CD8-positive, alpha-beta memory T cell (primary cell): Measurements from ENCODE around the gene MAGI1. TPM values are rescaled to one million over a fixed set of nuclear protein-coding genes. Genes with fewer than 3 reads are reported as not detected.

Experiments
- CTCF ChIA-PET: fragments of 350-600 bp; sonication (Branson Sonifier 250); formaldehyde crosslinking; loops from one replicate; lab custom pipeline; 2021; ENCODE audit warnings: antibody characterized with exemption; lab: Charles Lee
- POLR2A ChIA-PET: fragments of 350-600 bp; sonication (Branson Sonifier 250); formaldehyde crosslinking; loops from one replicate; lab custom pipeline; 2021; ENCODE audit warnings: antibody characterized with exemption; lab: Charles Lee
- DNase-seq, 5 donors: peaks; one replicate each; pipeline versions ENCODE4 v3.0.0 to v3.0.0-alpha.2; 2020 to 2022; ENCODE audit warnings: mixed read lengths in 1 of 5
- H3K27ac ChIP-seq: one replicate; pipeline ENCODE4 v1.7.0; 2013; ENCODE audit warnings: low read depth, mild to moderate bottlenecking, low read length, moderate library complexity
- H3K27me3 ChIP-seq: 2 replicates; pipeline ENCODE4 v1.7.0; 2013; ENCODE audit warnings: low read length, mild to moderate bottlenecking; ENCODE audit not compliant: insufficient read depth, poor library complexity, severe bottlenecking
- H3K36me3 ChIP-seq: 2 replicates; pipeline ENCODE4 v1.7.0; 2013; ENCODE audit warnings: mild to moderate bottlenecking, low read length, moderate library complexity; ENCODE audit not compliant: insufficient read depth
- H3K4me1 ChIP-seq: 2 replicates; pipeline ENCODE4 v1.7.0; 2013; ENCODE audit warnings: mild to moderate bottlenecking, low read length, moderate library complexity; ENCODE audit not compliant: insufficient read depth
- H3K4me3 ChIP-seq: 2 replicates; pipeline ENCODE4 v1.7.0; 2013; ENCODE audit warnings: mild to moderate bottlenecking, low read length
- H3K9me3 ChIP-seq: 2 replicates; pipeline ENCODE4 v1.7.0; 2013; ENCODE audit warnings: mild to moderate bottlenecking, low read length
- H3K27ac Mint-ChIP-seq, 8 donors: one replicate each; pipeline ENCODE4 v1.8.0; 2020 to 2021; ENCODE audit warnings: mixed read lengths in 8 of 8, mild to moderate bottlenecking in 6 of 8, inconsistent platforms in 3 of 8, moderate library complexity in 3 of 8
- H3K27me3 Mint-ChIP-seq, 2 donors: one replicate each; pipeline ENCODE4 v1.8.0; 2020 to 2021; ENCODE audit warnings: mixed read lengths in 2 of 2, mild to moderate bottlenecking in 1 of 2, moderate library complexity in 1 of 2
- H3K36me3 Mint-ChIP-seq, 3 donors: one replicate each; pipeline ENCODE4 v1.8.0; 2020 to 2021; ENCODE audit warnings: mixed read lengths in 3 of 3, inconsistent platforms in 1 of 3, mild to moderate bottlenecking in 1 of 3
- H3K4me1 Mint-ChIP-seq, 3 donors: one replicate each; pipeline ENCODE4 v1.8.0; 2020 to 2021; ENCODE audit warnings: mixed read lengths in 3 of 3, inconsistent platforms in 1 of 3, mild to moderate bottlenecking in 1 of 3
- H3K4me3 Mint-ChIP-seq, 7 donors: one replicate each; pipeline ENCODE4 v1.8.0; 2020 to 2021; ENCODE audit warnings: mixed read lengths in 7 of 7, mild to moderate bottlenecking in 6 of 7, moderate library complexity in 4 of 7, inconsistent platforms in 2 of 7
- H3K9me3 Mint-ChIP-seq, 5 donors: one replicate each; pipeline ENCODE4 v1.8.0; 2020 to 2022; ENCODE audit warnings: mixed read lengths in 5 of 5, mild to moderate bottlenecking in 3 of 5, moderate library complexity in 2 of 5, inconsistent platforms in 1 of 5
- polyA plus RNA-seq: library from polyadenylated mRNA; unstranded; fragments of 300-500 nt; fragmentation: Illumina TruSeq; gene quantifications from one replicate; pipeline ENCODE4 v1.2.3, GENCODE V29; 2021
- total RNA-seq, 2 experiments: library from RNA; stranded (reverse); gene quantifications; one replicate each; pipeline ENCODE4 v1.2.3, GENCODE V29; 2021

Gene MAGI1
- total and polyA plus RNA-seq, 3 experiments from 2014 or later = 0.15 to 0.42 TPM; not detected in 1

- Histone ChIP-seq H3K9me3 (no peaks in the 10 kb centered on the region), H3K27ac (no peak overlapping the region), H3K4me3 (no peak overlapping the region), H3K27me3 (no peaks in the 10 kb centered on the region), H3K36me3 (no peaks in the 10 kb centered on the region), H3K4me1 (no peaks in the 10 kb centered on the region)
- DNase-seq = no peak
- ChIA-PET CTCF (no interaction called here), POLR2A (no interaction called here)
- Mint-ChIP-seq H3K4me3 (no peak overlapping the region), H3K4me1 (no peaks in the 10 kb centered on the region), H3K36me3 (no peaks in the 10 kb centered on the region), H3K27ac (no peak overlapping the region), H3K27me3 (no peaks in the 10 kb centered on the region), H3K9me3 (peaks cover 0 to 7% (median 0%) of the 10 kb centered on the region in 5 donors)
Observed at GRCh38 chr3:65846936-65847335, 191.8 kb downstream of the MAGI1 start.

- DNase-seq = no peak
- POLR2A ChIA-PET = no interaction called here
- H3K27ac ChIP-seq = no peak overlapping the region
Observed at GRCh38 chr3:65844370-65844769, 194.3 kb downstream of the MAGI1 start.

GRCh38 chr3:65843732-65844131, 195.0 kb downstream of the MAGI1 start:
- no peak overlapping the region for H3K27ac Mint-ChIP-seq
- Histone ChIP-seq H3K36me3 (no peaks in the 10 kb centered on the region), H3K27me3 (no peaks in the 10 kb centered on the region), H3K4me1 (no peaks in the 10 kb centered on the region), H3K9me3 (no peaks in the 10 kb centered on the region), H3K4me3 (no peak overlapping the region), H3K27ac (no peak overlapping the region)
- ChIA-PET CTCF (no interaction called here), POLR2A (no interaction called here)
- H3K9me3 Mint-ChIP-seq = peaks cover 0 to 7% (median 0%) of the 10 kb centered on the region in 5 donors
- no peaks in the 10 kb centered on the region for H3K4me1 Mint-ChIP-seq
- H3K4me3 Mint-ChIP-seq = no peak overlapping the region
- no peaks in the 10 kb centered on the region for H3K36me3 Mint-ChIP-seq
- DNase-seq = no peak
- H3K27me3 Mint-ChIP-seq = no peaks in the 10 kb centered on the region

More at GRCh38 chr3:65844370-65844769, 194.3 kb downstream of the MAGI1 start:
- H3K4me3 ChIP-seq = no peak overlapping the region
- CTCF ChIA-PET = interaction anchor here (0.7 kb wide), 1 partner anchor 91 kb away, joined by 3 read pairs; no protein-coding TSS in a partner anchor
- H3K4me1 ChIP-seq = no peaks in the 10 kb centered on the region
- Mint-ChIP-seq H3K4me1 (no peaks in the 10 kb centered on the region), H3K36me3 (no peaks in the 10 kb centered on the region), H3K27ac (no peak overlapping the region), H3K27me3 (no peaks in the 10 kb centered on the region), H3K4me3 (no peak overlapping the region), H3K9me3 (peaks cover 0 to 7% (median 0%) of the 10 kb centered on the region in 5 donors)
- H3K9me3 ChIP-seq = no peaks in the 10 kb centered on the region
- no peaks in the 10 kb centered on the region for H3K36me3 ChIP-seq
- no peaks in the 10 kb centered on the region for H3K27me3 ChIP-seq

- H3K27me3 Mint-ChIP-seq = no peaks in the 10 kb centered on the region
- H3K4me3 Mint-ChIP-seq = no peak overlapping the region
- Histone ChIP-seq H3K9me3 (no peaks in the 10 kb centered on the region), H3K27me3 (no peaks in the 10 kb centered on the region), H3K4me3 (no peak overlapping the region), H3K27ac (no peak overlapping the region), H3K4me1 (no peaks in the 10 kb centered on the region), H3K36me3 (no peaks in the 10 kb centered on the region)
- ChIA-PET CTCF (no interaction called here), POLR2A (no interaction called here)
- no peak overlapping the region for H3K27ac Mint-ChIP-seq
- no peak for DNase-seq
- no peaks in the 10 kb centered on the region for H3K36me3 Mint-ChIP-seq
- no peaks in the 10 kb centered on the region for H3K4me1 Mint-ChIP-seq
- H3K9me3 Mint-ChIP-seq = peaks cover 0 to 4% (median 0%) of the 10 kb centered on the region in 5 donors
Observed at GRCh38 chr3:65837604-65838003, 201.1 kb downstream of the MAGI1 start.

- Histone ChIP-seq H3K4me1 (no peaks in the 10 kb centered on the region), H3K27ac (no peak overlapping the region), H3K9me3 (no peaks in the 10 kb centered on the region), H3K27me3 (no peaks in the 10 kb centered on the region), H3K4me3 (no peak overlapping the region), H3K36me3 (no peaks in the 10 kb centered on the region)
- ChIA-PET CTCF (no interaction called here), POLR2A (no interaction called here)
- H3K9me3 Mint-ChIP-seq = peaks cover 0 to 4% (median 0%) of the 10 kb centered on the region in 5 donors
- H3K27me3 Mint-ChIP-seq = no peaks in the 10 kb centered on the region
- no peak overlapping the region for H3K27ac Mint-ChIP-seq
- H3K4me1 Mint-ChIP-seq = no peaks in the 10 kb centered on the region
- no peak for DNase-seq
- H3K36me3 Mint-ChIP-seq = no peaks in the 10 kb centered on the region
- no peak overlapping the region for H3K4me3 Mint-ChIP-seq
Observed at GRCh38 chr3:65836047-65836446, 202.7 kb downstream of the MAGI1 start.

- Histone ChIP-seq H3K4me3 (no peak overlapping the region), H3K9me3 (no peaks in the 10 kb centered on the region), H3K36me3 (no peaks in the 10 kb centered on the region), H3K4me1 (no peaks in the 10 kb centered on the region), H3K27me3 (no peaks in the 10 kb centered on the region), H3K27ac (no peak overlapping the region)
- Mint-ChIP-seq H3K9me3 (peaks cover 0 to 4% (median 0%) of the 10 kb centered on the region in 5 donors), H3K27ac (no peak overlapping the region), H3K4me1 (no peaks in the 10 kb centered on the region), H3K27me3 (no peaks in the 10 kb centered on the region), H3K4me3 (no peak overlapping the region), H3K36me3 (no peaks in the 10 kb centered on the region)
- ChIA-PET CTCF (no interaction called here), POLR2A (no interaction called here)
- no peak for DNase-seq
Observed at GRCh38 chr3:65833761-65834505, 204.8 kb downstream of the MAGI1 start.

GRCh38 chr3:65831733-65832425, 206.8 kb downstream of the MAGI1 start:
- Histone ChIP-seq H3K36me3 (no peaks in the 10 kb centered on the region), H3K4me1 (no peaks in the 10 kb centered on the region), H3K27ac (no peak overlapping the region), H3K27me3 (no peaks in the 10 kb centered on the region), H3K9me3 (no peaks in the 10 kb centered on the region), H3K4me3 (no peak overlapping the region)
- POLR2A ChIA-PET = no interaction called here
- DNase-seq = no peak
- Mint-ChIP-seq H3K27ac (no peak overlapping the region), H3K4me1 (no peaks in the 10 kb centered on the region), H3K9me3 (peaks cover 0 to 4% (median 0%) of the 10 kb centered on the region in 5 donors), H3K27me3 (no peaks in the 10 kb centered on the region), H3K4me3 (no peak overlapping the region), H3K36me3 (no peaks in the 10 kb centered on the region)
- CTCF ChIA-PET = no interaction called here

- no peaks in the 10 kb centered on the region for H3K27me3 ChIP-seq
- no peaks in the 10 kb centered on the region for H3K4me1 ChIP-seq
- H3K4me3 ChIP-seq = no peak overlapping the region
- no peaks in the 10 kb centered on the region for H3K9me3 ChIP-seq
- POLR2A ChIA-PET = no interaction called here
- H3K36me3 ChIP-seq = no peaks in the 10 kb centered on the region
- H3K27me3 Mint-ChIP-seq = no peaks in the 10 kb centered on the region
- H3K9me3 Mint-ChIP-seq = peaks cover 0 to 4% (median 0%) of the 10 kb centered on the region in 5 donors
- no peak for DNase-seq
- H3K27ac ChIP-seq = no peak overlapping the region
- H3K27ac Mint-ChIP-seq = no peak overlapping the region
- no peaks in the 10 kb centered on the region for H3K36me3 Mint-ChIP-seq
- CTCF ChIA-PET = no interaction called here
- no peaks in the 10 kb centered on the region for H3K4me1 Mint-ChIP-seq
- H3K4me3 Mint-ChIP-seq = no peak overlapping the region
Observed at GRCh38 chr3:65830948-65831732, 207.6 kb downstream of the MAGI1 start.
